ENCODE data around the gene CNKSR1. TPM values are rescaled to one million over a fixed set of nuclear protein-coding genes. Genes with fewer than 3 reads are reported as not detected.

Gene CNKSR1
- under 0.01 TPM in 1 of 2 replicates, not detected in the other for total RNA-seq

GRCh38 chr1:26177182-26177684, at the start of gene CNKSR1:
Gene CNKSR1, plus strand, starts transcription at chr1:26177491. Its CDS starts 57 bp downstream, at chr1:26177548.

GRCh38 chr1:26158908-26159742, 18.2 kb upstream of the CNKSR1 start, which contains the start of gene FAM110D:
Gene FAM110D, plus strand, starts transcription at chr1:26159079. Its CDS starts 2,213 bp downstream, at chr1:26161292.

GRCh38 chr1:26168410-26169197, 8.7 kb upstream of the CNKSR1 start, which contains the start of gene C1orf232:
Gene C1orf232, minus strand, starts transcription at chr1:26168963. Its CDS starts 464 bp downstream, at chr1:26168499.

GRCh38 chr1:26169669-26170471, 7.4 kb upstream of the CNKSR1 start, which contains the start of gene ZNF593:
Gene ZNF593, plus strand, starts transcription at chr1:26169908. Its CDS starts 76 bp downstream, at chr1:26169984.

GRCh38 chr1:26171084-26172072, 5.9 kb upstream of the CNKSR1 start, which contains the start of gene ZNF593OS:
Gene ZNF593OS, minus strand, starts transcription at chr1:26171832. Its CDS starts 171 bp downstream, at chr1:26171661.

GRCh38 chr1:26190373-26190987, 13.2 kb downstream of the CNKSR1 start, which contains the start of gene CATSPER4:
Gene CATSPER4, plus strand, starts transcription at chr1:26190602. Its CDS starts 26 bp downstream, at chr1:26190628.

GRCh38 chr1:26233903-26234643, 56.8 kb downstream of the CNKSR1 start, which contains the start of gene CEP85:
Gene CEP85, plus strand, starts transcription at chr1:26234200. Its CDS starts 5,584 bp downstream, at chr1:26239784.

Other genes with a start within 250 kb of the CNKSR1 start
- gene PAFAH2, start 179.4 kb upstream of the CNKSR1 start, total RNA-seq = 6.6 and 10.0 TPM in 2 replicates
- gene EXTL1, start 155.7 kb upstream of the CNKSR1 start, total RNA-seq = under 0.01 TPM in 2 replicates
- not detected in 2 replicates for gene SLC30A2, start 131.4 kb upstream of the CNKSR1 start, total RNA-seq
- under 0.01 TPM in 1 of 2 replicates, not detected in the other for gene TRIM63, start 109.9 kb upstream of the CNKSR1 start, total RNA-seq
- gene PDIK1L, start 65.7 kb upstream of the CNKSR1 start, total RNA-seq = 2.9 and 4.7 TPM in 2 replicates
- not detected in 2 replicates for gene FAM110D, start 18.4 kb upstream of the CNKSR1 start, total RNA-seq
- not detected in 2 replicates for gene C1orf232, start 8.5 kb upstream of the CNKSR1 start, total RNA-seq
- gene ZNF593, start 7.6 kb upstream of the CNKSR1 start, total RNA-seq = 23.7 and 37.5 TPM in 2 replicates
- under 0.01 TPM in 1 of 2 replicates, not detected in the other for gene ZNF593OS, start 5.7 kb upstream of the CNKSR1 start, total RNA-seq
- not detected in 2 replicates for gene CATSPER4, start 13.1 kb downstream of the CNKSR1 start, total RNA-seq
- gene CEP85, start 56.7 kb downstream of the CNKSR1 start, total RNA-seq = 6.6 and 15.6 TPM in 2 replicates
- gene SH3BGRL3, start 102.6 kb downstream of the CNKSR1 start, total RNA-seq = 66.3 and 69.1 TPM in 2 replicates
- 6.5 and 8.8 TPM in 2 replicates for gene UBXN11, start 129.1 kb downstream of the CNKSR1 start, total RNA-seq
- 0.98 TPM in 1 of 2 replicates, not detected in the other for gene CD52, start 140.5 kb downstream of the CNKSR1 start, total RNA-seq
- not detected in 2 replicates for gene CRYBG2, start 176.6 kb downstream of the CNKSR1 start, total RNA-seq
- gene ZNF683, start 195.3 kb downstream of the CNKSR1 start, total RNA-seq = not detected in 2 replicates
- not detected in 2 replicates for gene LIN28A, start 233.3 kb downstream of the CNKSR1 start, total RNA-seq